Tibial artery (tissue), 4 donors: Measurements from ENCODE around the gene GNG8.

Source experiments
- DNase-seq, 2 donors: peaks; one replicate each; pipeline ENCODE4 v3.0.0-alpha.2; 2019
- H3K27ac ChIP-seq, 2 donors: fragments of 200-600 bp; sonication (generic) in 1 of 2; 1 replicate in 1 of 2; 2 replicates in 1 of 2; pipeline ENCODE4 v1.5.1; 2018 to 2019; ENCODE audit warnings: mild to moderate bottlenecking in 1 of 2
- H3K27me3 ChIP-seq, 2 donors: fragments of 200-600 bp; sonication (generic) in 1 of 2; one replicate each; pipeline versions ENCODE4 v1.5.1 to v1.6.0; 2016 to 2019
- H3K36me3 ChIP-seq, 3 donors: fragments of 200-600 bp; sonication (generic) in 2 of 3; one replicate each; pipeline ENCODE4 v1.5.1; 2016 to 2019; ENCODE audit warnings: mild to moderate bottlenecking in 2 of 3
- H3K4me1 ChIP-seq, 4 donors: fragments of 200-600 bp; sonication (generic) in 2 of 4; 1 replicate in 3 of 4; 2 replicates in 1 of 4; pipeline ENCODE4 v1.5.1; 2016 to 2019
- H3K4me3 ChIP-seq, 2 donors: fragments of 200-600 bp; sonication (generic) in 1 of 2; 1 replicate in 1 of 2; 2 replicates in 1 of 2; pipeline ENCODE4 v1.5.1; 2018 to 2019; ENCODE audit warnings: mild to moderate bottlenecking in 2 of 2
- H3K9me3 ChIP-seq, 3 donors: fragments of 200-600 bp; sonication (generic) in 1 of 3; one replicate each; pipeline ENCODE4 v1.5.1; 2016 to 2019
- CTCF ChIP-seq, 2 experiments: fragments of 200-600 bp in 1 of 2; fragments of 450-650 bp in 1 of 2; IDR thresholded peaks; one replicate each; pipeline ENCODE4 v1.5.1; 2017 to 2019; ENCODE audit warnings: antibody characterized with exemption in 2 of 2, mild to moderate bottlenecking in 1 of 2, moderate library complexity in 1 of 2
- intact Hi-C: fragments of 100-400 bp; cut with DNase I; formaldehyde crosslinking; loops from one replicate; pipeline ENCODE4 v1.15.0; 2023; ENCODE audit warnings: low total_unique reads

Gene GNG8

GRCh38 chr19:46609511-46610412 is 26.2 kb downstream of the GNG8 start:
- Histone ChIP-seq H3K4me3 (no peak overlapping the region), H3K9me3 (no peaks in the 10 kb centered on the region), H3K27ac (no peak overlapping the region), H3K36me3 (peaks cover 36 to 58% (median 46%) of the 10 kb centered on the region in 3 donors), H3K4me1 (peaks cover 0 to 36% (median 23%) of the 10 kb centered on the region in 4 donors), H3K27me3 (no peaks in the 10 kb centered on the region)
- intact Hi-C loops, result loop anchor here (10.0 kb wide), 1 partner anchor 125 kb away; no protein-coding TSS in a partner anchor
- peak in 1 of 2 donors; percentile 61 for DNase-seq
- TF ChIP-seq CTCF (IDR thresholded peaks at IDR 0.05), result no peak

- H3K4me3 ChIP-seq, result no peak overlapping the region
- H3K27ac ChIP-seq, result no peak overlapping the region
- H3K27me3 ChIP-seq, result no peaks in the 10 kb centered on the region
- H3K36me3 ChIP-seq, result peaks cover 36 to 58% (median 46%) of the 10 kb centered on the region in 3 donors
- H3K9me3 ChIP-seq, result no peaks in the 10 kb centered on the region
- H3K4me1 ChIP-seq, result peaks cover 0 to 39% (median 27%) of the 10 kb centered on the region in 4 donors
- DNase-seq, result peak in 1 of 2 donors; percentile 54
- TF ChIP-seq CTCF (IDR thresholded peaks at IDR 0.05), result no peak
- intact Hi-C loops, result no loop called here
These were observed 27.2 kb downstream of the GNG8 start for GRCh38 chr19:46608581-46609345.

GRCh38 chr19:46608178-46608577 is 27.8 kb downstream of the GNG8 start:
- peaks cover 36 to 58% (median 46%) of the 10 kb centered on the region in 3 donors for H3K36me3 ChIP-seq
- intact Hi-C loops, result no loop called here

DNA sequence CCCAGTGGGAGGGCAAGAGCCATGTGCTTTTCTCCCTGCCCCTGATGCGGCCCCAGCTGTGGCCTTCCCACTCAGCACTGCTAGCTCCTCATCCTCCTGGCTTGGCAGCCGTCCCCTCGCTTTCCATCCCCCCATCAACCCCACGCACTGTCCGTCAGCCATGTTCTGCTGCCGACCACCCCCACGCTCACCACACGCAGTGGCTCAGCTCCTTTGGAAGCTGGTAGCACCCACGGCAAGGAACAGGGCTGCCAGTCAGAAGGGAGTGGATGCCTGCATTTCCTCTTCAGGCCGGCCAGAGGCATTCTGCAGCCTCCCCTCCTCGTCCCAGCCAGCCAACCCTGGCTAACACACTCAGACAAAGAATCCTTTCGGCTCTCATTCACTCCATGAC is 28.6 kb downstream of the GNG8 start:
- DNase-seq, result peak in 1 of 2 donors; percentile 63
- no peaks in the 10 kb centered on the region for H3K9me3 ChIP-seq
- peaks cover 36 to 58% (median 46%) of the 10 kb centered on the region in 3 donors for H3K36me3 ChIP-seq
- peaks cover 0 to 52% (median 38%) of the 10 kb centered on the region in 4 donors for H3K4me1 ChIP-seq
- H3K4me3 ChIP-seq, result no peak overlapping the region
- H3K27ac ChIP-seq, result peak overlapping the region; percentile 99 to 100
- TF ChIP-seq CTCF (IDR thresholded peaks at IDR 0.05), result no peak
- intact Hi-C loops, result no loop called here
- H3K27me3 ChIP-seq, result no peaks in the 10 kb centered on the region

More at GRCh38 chr19:46608178-46608577, 27.8 kb downstream of the GNG8 start:
- no peak for DNase-seq
- no peak for TF ChIP-seq CTCF (IDR thresholded peaks at IDR 0.05)
- Histone ChIP-seq H3K9me3 (no peaks in the 10 kb centered on the region), H3K4me3 (no peak overlapping the region), H3K27me3 (no peaks in the 10 kb centered on the region), H3K27ac (peak overlapping the region; percentile 99 to 100), H3K4me1 (peaks cover 0 to 45% (median 33%) of the 10 kb centered on the region in 4 donors)

- intact Hi-C loops, result no loop called here
- Histone ChIP-seq H3K27ac (peak overlapping the region; percentile 99 to 100), H3K4me1 (peaks cover 0 to 52% (median 41%) of the 10 kb centered on the region in 4 donors), H3K4me3 (no peak overlapping the region), H3K9me3 (no peaks in the 10 kb centered on the region), H3K27me3 (no peaks in the 10 kb centered on the region), H3K36me3 (peaks cover 36 to 58% (median 46%) of the 10 kb centered on the region in 3 donors)
- DNase-seq, result no peak
- TF ChIP-seq CTCF (IDR thresholded peaks at IDR 0.05), result no peak
These were observed 29.1 kb downstream of the GNG8 start for GRCh38 chr19:46606681-46607447.
